22Rv1 (cell line): Measurements from ENCODE around the gene ZDHHC8.

Source experiments
- CTCF ChIP-seq: fragments of 450-650 bp; IDR thresholded peaks from 2 replicates; pipeline ENCODE4 v1.5.1; 2017; ENCODE audit warnings: mild to moderate bottlenecking
- ZFX ChIP-seq: fragments of 450-650 bp; IDR thresholded peaks from 2 replicates; pipeline ENCODE4 v1.6.1; 2017; ENCODE audit warnings: antibody characterized with exemption, borderline replicate concordance

DNA sequence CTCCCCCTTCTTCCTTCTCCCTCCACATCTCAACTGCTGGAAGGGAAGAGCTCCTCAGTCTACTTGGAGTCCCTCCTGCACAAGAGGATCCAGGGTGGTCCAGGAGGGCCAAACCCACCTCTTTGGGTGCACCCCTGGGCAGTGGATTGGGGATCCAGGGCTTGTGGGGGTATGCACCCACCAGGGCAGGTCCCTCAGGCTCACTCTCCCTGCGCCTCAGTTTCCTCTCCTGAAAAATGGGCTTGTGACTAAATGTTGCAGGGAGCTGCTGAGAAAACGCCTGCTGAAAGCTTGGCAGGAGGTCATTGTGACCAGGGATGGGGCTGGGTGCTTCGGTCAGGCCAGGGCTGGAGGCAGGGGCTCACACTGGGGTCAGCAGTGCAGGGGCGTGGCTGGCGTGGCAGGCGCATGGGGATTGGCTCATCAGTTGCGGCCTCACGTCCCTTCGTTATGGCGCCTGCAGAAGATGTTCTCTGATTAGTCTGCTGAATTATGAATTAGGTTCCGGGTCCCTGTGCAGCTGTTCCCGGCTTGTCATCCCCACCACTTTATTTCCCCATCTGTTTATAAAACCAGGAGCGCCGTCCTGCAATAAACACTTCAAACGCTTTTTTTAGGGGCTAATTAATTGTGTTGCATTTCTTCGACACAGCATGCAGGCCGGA is 44.9 kb downstream of the ZDHHC8 start:
- TF ChIP-seq CTCF (no peak), ZFX (no peak)
